Activated CD4-positive, alpha-beta T cell treated with anti-CD3 and anti-CD28 coated beads for 1 hour (primary cell): ENCODE measurements around the gene GDPD5.
A peak's percentile ranks its signal among the peaks of the same experiment; 100 is the strongest.

Experiments
- DNase-seq: peaks from one replicate; pipeline ENCODE4 v3.0.0-alpha.2; 2020

Gene GDPD5, protein sequence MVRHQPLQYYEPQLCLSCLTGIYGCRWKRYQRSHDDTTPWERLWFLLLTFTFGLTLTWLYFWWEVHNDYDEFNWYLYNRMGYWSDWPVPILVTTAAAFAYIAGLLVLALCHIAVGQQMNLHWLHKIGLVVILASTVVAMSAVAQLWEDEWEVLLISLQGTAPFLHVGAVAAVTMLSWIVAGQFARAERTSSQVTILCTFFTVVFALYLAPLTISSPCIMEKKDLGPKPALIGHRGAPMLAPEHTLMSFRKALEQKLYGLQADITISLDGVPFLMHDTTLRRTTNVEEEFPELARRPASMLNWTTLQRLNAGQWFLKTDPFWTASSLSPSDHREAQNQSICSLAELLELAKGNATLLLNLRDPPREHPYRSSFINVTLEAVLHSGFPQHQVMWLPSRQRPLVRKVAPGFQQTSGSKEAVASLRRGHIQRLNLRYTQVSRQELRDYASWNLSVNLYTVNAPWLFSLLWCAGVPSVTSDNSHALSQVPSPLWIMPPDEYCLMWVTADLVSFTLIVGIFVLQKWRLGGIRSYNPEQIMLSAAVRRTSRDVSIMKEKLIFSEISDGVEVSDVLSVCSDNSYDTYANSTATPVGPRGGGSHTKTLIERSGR

DNA sequence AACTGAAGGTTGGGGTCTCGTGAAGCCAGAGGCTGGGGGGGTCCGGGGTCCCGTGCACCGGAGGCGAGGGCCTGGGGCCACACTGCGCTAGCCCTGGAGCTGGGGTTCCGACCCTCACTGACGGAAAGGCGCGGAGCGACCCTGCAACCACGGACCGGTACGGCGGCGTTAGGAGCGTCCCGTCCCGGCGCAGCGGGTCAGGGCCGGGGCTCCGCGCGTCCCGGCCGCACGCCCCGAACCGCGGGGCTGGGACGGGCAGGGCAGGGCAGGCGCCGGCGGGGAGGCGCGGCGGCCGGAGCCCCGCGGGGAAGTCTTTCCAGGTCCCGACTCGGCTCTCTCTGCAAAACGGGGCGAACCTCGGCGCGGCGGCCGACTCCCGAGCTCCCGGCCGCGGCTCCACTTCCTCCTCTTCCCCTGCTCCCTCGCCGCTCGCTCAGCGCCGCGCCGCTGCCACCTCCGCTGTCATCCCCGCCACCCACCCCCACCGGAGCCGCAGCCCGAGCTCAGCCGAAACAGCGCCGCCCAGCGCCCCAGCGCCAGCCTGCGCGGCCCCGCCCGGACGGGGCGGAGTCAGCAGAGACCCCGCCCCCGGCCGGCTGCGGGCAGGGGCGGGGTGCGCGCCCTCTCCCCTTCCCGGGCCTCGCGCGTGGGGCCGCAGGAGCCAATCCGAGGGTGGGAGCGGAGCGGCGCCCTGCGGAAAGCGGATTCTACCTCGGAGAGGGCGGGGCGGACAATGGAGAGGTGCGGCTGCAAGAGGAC lies at the start of gene GDPD5:
GDPD5 (minus strand) TSS at position 509 of the 759 bp plus-strand sequence. CDS start 48,206 bp downstream, outside the sequence.
- peak; percentile 76 for DNase-seq

DNA sequence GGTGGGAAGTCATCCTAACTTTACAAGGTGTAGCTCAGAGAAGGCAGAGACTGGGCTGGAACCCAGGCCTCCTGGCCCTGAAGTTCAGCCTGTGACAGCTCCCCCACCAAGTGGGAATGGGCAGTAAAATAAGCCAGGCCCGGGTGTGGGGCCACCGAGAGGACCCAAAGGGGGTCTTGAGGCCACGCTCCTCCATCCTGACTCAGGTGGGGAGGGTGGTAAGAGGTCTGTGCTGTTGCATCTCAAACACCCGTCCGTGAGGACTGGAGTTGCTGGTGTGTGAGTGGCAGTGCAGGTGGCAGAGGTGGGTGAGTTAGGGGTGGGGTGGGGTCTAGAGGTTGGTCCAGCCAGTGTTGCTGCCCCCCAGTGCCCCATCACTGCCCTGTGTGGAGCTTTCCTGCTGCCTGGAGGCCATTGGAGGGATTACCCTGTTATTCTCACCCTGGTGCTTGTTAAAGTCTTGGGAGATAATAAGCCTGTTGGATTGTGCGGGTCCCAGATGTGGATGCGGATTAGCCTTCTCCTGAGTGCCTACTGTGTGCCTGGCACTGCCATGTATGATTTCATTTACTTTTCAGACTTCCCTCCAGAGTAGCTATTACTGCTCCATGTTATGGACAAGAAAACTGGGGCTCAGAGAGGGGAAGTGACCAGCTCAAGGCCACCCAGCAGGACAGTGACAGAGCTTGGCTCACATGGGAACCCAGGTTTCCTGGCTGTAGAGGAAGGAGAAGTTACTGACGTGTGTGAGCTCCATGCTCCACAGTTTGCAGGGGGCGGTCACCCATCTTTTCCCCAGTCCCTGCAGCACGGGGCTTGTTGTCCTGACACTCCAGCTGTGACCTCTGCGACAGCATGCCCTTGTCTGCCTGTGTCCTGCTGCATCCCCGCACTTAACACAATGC lies 49.2 kb upstream of the GDPD5 start:
- no peak for DNase-seq

DNA sequence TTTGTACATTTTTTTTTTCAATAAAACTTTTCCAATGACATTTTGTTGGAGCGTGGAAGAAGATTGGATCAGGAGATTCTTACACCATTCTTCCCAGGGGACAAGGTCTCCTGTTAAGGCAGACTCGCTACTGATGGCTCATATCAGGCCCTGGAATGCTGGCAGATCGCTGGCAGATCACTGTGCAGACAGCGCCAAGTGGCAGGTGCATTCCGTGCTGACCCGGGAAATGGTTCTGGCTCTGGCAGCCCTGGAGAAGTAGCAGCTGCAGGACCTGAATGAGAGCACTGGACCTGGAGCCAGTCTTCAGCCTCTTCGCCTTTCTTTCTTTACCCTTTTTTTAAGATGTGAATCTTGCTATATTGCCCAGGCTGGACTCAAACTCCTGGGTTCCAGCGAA lies 47.0 kb upstream of the GDPD5 start:
- no peak for DNase-seq

DNA sequence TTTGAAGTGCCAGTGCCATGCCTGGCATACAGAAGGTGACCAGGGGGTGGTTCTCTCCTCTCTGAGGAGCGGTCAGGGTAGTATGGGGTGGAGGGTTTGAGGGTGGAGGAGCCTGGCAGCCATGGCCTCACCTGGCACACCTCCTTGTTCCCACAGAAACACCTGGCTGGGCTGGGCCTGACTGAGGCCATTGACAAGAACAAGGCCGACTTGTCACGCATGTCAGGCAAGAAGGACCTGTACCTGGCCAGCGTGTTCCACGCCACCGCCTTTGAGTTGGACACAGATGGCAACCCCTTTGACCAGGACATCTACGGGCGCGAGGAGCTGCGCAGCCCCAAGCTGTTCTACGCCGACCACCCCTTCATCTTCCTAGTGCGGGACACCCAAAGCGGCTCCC lies 45.9 kb upstream of the GDPD5 start:
- DNase-seq, result no peak

DNA sequence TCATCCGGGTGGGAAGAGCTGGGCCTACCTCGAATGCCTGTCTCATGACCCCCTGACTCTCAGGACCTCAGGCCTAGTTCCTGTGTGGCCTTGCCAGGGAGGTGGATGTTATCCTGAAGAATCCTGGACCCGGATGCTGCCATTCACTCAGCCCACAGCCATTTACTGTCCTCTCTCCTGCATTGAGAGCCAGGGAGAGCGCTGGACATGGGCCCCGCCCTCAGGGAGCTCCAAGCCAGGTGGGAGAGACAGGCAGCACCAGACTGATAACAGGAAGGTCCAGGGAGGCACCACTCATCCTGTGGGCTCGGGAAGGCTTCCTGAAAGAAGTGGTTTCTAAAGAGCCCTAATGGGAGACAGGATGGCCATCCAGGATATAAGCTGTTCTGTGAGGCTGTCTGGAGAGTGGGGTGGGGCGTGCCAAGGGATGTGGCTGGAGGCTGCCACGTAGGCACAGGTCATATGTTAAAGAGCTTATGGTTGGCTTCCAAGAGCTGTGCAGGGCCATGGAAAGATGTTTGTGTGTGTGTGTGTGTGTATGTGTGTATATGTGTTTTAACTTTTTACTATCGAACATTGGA lies 44.9 kb upstream of the GDPD5 start:
- DNase-seq, result no peak

DNA sequence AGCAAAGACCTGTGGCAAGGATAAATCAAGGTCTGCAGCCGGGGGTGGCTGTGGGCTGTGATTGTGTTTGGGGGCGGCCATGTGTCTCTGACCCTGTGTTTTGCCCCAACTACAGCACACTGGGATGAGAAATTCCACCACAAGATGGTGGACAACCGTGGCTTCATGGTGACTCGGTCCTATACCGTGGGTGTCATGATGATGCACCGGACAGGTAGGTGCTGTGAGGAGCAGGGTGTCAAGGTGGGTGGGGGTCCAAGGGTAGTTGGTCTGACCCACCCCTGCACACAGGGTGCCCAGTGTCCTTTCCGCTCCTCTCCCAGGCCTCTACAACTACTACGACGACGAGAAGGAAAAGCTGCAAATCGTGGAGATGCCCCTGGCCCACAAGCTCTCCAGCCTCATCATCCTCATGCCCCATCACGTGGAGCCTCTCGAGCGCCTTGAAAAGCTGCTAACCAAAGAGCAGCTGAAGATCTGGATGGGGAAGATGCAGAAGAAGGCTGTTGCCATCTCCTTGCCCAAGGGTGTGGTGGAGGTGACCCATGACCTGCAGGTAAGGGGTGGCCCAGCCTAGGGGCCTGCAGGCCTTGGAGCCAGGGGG lies 43.0 kb upstream of the GDPD5 start:
- DNase-seq, result no peak

DNA sequence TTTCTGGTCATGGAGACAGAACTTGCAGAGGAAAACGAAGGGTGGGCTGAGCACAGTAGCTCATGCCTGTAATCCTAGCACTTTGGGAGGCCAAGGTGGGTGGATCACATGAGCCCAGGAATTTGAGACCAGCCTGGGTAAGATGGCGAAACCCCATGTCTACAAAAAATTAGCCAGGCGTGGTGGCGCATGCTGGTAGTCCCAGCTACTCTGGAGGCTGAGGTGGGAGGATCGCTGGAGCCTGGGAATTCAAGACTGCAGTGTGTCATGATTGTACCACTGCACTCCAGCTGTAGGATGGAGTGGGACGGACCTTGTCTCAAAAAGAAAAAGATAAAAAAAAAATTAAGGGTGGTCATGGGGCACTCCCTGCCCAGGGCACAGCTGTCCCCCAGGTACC lies 42.2 kb upstream of the GDPD5 start:
- DNase-seq, result no peak

DNA sequence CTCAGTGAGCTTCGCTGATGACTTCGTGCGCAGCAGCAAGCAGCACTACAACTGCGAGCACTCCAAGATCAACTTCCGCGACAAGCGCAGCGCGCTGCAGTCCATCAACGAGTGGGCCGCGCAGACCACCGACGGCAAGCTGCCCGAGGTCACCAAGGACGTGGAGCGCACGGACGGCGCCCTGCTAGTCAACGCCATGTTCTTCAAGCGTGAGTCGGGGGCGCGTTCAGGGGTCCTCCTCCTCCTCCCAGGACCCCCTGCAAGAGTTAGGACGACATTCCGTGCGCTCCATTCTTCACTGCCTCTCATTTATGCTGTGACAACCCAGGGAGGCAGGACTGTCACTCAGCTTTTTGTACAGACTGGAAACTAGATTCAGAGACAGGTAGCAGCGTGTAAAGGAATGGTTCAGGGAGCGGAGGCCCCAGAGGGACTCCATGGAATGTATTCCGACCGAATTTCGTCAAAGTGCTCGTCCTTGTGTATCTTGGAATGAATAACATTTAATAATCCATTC lies 41.1 kb upstream of the GDPD5 start:
- DNase-seq, result no peak

DNA sequence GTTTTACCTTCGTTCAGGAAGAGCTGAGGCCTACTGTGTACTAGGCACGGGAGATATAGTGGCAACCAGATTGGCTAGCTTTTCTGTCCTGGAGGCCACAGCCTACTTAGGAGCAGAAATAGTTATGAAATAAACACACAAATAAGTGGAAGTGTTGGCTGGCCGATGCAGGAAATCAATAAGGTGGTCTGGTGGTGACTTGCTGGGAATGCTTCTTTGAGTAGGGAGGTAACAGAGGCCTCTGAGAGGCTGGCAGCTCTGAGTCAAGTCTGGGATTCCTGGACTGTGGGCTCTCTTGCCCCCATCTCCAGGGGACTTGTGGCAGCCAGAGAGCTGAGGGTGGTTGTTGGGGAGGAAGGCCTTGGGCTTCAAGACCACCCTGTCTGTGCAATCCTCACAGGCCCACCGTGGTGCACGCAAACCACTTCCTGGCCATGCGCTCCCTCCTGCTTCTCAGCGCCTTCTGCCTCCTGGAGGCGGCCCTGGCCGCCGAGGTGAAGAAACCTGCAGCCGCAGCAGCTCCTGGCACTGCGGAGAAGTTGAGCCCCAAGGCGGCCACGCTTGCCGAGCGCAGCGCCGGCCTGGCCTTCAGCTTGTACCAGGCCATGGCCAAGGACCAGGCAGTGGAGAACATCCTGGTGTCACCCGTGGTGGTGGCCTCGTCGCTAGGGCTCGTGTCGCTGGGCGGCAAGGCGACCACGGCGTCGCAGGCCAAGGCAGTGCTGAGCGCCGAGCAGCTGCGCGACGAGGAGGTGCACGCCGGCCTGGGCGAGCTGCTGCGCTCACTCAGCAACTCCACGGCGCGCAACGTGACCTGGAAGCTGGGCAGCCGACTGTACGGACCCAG lies 40.4 kb upstream of the GDPD5 start:
- no peak for DNase-seq

DNA sequence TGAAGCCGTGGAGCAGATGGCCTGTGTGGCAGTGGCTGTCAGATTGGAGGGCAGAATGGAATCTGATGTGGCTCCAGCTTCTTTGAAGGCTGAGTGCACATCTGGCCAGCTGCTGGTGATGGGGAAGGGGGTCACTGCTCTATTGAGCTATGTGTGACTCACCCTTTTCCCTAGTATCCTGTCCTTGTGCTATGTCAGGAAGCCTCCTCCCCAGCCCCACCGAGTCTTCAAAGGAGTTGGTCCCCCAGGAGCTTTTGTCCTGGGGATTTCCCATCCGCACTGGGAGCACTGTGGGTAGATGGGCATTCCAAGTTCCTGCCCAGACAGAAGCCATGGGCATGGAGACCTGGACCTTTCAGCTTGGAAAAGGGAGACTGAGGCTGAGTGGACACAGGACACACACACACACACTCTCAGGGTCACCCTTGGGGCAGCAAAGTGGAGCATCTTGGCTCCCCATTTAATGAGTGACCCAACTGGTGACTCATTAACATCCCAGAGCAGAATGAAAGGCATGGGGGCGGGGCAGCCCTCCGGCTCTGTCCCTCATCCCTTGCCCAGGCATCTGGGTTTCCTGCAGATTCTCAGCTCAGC lies 39.6 kb upstream of the GDPD5 start:
- no peak for DNase-seq

DNA sequence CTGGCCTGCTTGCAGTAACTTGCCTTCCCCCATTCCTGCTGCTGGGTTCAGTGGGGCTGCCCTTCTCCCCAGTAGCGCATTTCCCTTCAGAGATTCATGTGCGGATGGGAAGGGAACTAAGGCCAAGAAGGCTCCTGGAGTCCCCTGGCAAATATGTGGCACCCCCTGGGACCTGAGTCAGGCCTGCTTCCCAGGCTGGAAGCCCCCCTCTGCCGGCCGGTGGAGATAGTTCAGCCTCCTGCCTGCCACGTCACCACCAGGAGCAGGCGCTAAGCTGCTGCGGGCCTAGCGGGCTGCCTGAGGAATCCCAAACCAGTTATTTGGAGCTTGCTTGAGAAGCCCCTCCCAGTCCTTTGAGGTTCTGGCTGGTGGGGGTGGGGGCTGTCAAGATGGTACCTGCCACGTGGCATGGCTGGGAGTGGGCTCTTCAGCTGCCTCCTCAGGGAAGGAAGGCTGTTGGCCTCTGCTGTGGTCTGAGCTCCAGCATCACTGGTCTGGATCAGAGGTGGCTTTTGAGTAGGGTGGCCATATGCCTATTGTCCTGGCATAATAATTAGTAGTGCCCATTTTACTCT lies 38.3 kb upstream of the GDPD5 start:
- no peak for DNase-seq

DNA sequence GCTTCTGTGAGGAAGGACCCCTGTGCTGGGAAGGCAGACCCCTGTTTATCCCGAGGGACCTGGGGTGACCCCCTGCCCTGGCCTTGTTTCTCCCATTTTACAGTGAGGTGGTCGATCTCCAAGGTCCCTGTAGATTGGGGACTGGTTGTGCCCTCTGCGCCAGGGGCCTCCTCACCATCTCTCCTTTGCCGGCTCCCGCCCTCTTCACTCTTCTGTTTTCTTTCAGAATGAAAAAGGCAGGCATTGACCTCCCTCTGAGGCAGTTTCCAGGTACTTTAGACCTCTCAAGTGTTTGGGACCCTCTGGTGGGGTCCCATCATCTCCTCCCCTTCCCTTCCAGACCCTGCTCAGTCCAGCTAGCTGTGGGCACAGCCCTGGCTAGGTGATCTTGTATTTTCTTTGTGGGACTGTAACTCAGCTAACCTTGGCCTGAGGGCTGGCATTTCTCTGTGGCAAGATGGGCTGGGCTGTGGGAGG lies 37.8 kb upstream of the GDPD5 start:
- DNase-seq, result no peak

DNA sequence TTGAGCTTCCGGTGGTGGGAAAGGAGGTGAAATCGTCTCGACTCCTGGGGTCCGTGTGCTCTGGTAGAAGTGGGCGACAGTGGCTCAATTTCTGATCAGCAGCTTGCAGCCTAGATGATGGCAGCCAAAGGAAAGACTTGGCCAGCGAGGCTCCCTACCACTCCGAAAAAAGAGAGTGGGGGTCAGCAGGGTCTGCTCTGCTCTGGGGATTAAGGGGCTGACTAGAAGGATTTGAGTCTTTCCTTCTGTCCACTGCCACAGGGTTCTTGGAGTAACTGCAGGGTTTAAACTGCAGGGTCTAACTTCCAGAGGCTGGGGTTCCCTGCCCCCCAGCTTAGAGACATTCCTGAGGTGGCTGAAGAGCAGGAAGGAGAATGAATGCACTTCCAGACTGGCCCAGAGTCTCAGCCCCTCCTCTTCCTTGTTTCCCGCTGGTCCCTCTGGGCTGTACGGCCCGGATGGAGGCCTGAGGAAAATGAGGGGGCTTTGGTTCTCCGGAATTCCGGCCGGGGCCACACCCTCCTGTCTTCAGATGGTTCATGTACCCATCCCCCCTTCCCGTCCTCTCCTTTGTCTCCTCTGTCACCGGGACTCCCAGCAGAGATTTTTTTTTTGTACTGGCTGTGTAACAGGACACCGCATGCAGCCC lies 37.2 kb upstream of the GDPD5 start:
- DNase-seq, result no peak

DNA sequence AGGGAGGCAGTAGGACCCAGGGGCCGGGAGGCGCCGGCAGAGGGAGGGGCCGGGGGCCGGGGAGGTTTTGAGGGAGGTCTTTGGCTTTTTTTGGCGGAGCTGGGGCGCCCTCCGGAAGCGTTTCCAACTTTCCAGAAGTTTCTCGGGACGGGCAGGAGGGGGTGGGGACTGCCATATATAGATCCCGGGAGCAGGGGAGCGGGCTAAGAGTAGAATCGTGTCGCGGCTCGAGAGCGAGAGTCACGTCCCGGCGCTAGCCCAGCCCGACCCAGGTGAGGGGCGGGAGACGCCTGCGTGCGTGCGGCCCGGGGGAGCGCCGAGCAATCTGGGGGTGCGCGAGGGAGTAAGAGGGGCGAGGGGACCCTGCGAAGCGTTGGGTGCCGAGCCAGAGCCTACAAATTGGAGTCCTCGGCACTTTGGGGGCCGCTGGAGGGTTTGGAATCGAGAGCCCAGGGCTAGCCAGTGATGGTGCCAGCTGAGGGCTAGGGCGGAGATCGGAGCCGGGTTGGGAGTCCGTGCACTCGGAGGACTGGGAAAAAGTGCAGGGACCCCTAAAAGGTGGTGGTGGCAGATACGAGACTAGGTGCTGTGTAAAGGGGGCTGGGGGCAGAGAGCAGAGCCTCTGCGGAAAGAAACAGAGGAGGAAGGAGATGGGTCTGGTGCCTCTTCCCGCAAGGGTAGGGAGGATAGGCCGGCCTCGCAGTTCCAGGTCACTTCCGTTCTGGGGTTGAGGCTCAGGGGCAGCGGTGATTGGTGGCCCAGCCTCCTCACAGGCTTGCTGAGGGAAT lies 36.5 kb upstream of the GDPD5 start, which contains the start of gene SERPINH1:
SERPINH1 (plus strand) TSS at position 206 of the 788 bp plus-strand sequence. CDS start 4,097 bp downstream, outside the sequence.
- DNase-seq, result peak; percentile 30

DNA sequence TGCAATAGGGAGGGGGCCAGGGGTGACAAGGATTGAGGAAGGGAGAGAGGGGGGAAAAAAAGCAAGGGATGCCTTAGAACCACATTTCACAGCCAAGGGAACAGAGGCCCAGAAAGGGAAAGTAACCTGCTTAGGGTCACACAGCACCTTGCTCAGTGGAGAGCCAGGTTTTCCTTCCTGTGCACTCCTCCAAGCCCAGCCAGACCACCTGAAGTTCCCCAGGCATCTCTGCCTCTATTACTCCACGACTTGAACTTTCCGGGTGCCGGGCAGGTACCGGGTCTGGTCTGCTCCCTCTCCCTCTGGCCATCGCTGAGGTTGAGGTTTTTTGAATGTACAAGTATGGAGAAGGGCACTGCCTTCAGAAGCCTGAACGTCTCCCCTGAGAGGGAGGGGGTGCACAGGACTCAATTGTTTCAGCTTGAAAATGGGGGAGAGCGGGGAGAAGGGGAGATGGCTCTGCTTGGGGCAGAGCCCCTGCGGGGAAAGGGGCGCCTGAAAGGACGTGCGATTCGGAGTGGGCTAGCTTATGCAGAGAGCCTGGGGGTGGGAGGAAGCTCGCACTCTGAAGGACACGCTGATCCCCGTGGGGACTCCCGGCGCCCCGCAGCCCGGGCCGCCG lies 35.8 kb upstream of the GDPD5 start:
- no peak for DNase-seq

DNA sequence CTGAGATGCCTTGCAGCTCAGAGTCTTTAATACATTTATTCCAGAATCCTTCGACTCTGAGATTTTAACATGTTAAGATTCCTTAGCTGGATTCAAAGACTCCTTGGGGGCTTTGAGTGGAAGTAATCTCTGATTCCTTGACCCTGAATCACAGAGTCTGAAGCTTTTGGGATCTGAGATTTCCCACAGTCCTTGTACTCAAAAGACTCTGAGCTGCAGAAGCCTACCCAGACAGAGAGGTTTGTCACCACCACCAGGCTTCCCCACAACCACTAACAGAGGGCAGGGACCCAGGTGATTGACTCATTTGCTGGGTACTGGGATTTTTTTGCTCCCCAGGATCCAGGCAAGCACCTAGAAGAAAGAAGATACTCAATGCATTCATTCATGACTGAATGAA lies 34.9 kb upstream of the GDPD5 start:
- DNase-seq, result no peak

DNA sequence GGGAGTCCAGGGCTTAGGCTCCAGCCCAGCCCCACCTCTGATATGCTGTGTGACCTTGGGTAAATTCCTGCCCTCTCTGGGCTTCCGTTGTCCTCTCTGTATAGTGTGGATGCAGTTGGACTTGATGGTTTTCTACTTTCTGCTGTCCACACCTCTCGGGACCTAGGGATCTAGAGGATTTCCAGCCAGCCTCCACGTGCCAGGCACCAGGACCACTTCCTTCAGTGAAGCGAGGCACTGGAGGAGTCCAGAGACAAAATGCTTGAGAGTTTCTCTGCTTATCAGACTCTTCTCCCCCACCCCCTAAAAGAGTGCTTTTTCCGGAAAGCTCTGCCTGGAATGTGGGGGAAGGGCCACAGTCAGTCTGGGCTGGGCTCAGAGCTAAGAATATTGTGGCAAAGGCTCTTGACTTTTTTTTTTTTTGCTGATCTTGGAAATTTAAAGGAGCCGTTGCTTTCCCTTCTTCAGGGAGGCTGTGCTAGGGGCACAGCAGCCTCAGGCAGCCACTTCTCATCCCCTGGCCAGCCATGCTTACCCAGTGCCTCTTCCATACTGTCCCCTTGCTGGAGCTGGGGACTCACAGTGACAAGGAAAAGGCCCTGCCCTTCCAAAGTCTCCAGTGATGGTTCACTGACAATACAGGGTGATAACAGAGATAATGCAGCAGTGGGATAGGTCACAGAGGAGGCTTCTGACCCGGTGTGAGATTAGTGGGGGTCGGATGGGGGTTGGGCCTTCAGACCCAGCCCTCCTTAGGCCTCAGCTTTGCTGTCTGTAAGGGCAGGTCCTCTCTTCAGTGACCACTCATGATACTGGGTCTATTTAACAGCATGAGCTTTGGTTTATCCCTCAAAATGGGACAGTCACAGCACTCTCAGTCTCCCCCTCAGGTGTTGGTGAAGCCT lies 33.5 kb upstream of the GDPD5 start:
- DNase-seq, result no peak
